H1 (cell line): ENCODE results near the gene TXNDC16. TPM values are rescaled to one million over a fixed set of nuclear protein-coding genes. Genes with fewer than 3 reads are reported as not detected.

Experiments
- BCL11A ChIP-seq, 2 experiments: IDR thresholded peaks; one replicate each; pipeline ENCODE4 v1.6.1; 2011; ENCODE audit warnings: low read depth in 2 of 2, low read length in 2 of 2, mild to moderate bottlenecking in 2 of 2
- CHD1 ChIP-seq: IDR thresholded peaks from 2 replicates; pipeline ENCODE4 v1.6.1; 2012; ENCODE audit warnings: low read depth, low read length, improper control_type of control experiment
- CHD7 ChIP-seq: fragments of 300-600 bp; sonication (generic); IDR thresholded peaks from 2 replicates; pipeline ENCODE4 v1.7.1; 2012; ENCODE audit warnings: low read length, moderate library complexity, mild to moderate bottlenecking, inconsistent platforms; ENCODE audit not compliant: insufficient replicate concordance
- FOSL1 ChIP-seq: IDR thresholded peaks from 2 replicates; pipeline ENCODE4 v1.6.1; 2011; ENCODE audit warnings: mild to moderate bottlenecking, low read depth, low read length, moderate library complexity; ENCODE audit not compliant: insufficient read depth
- GABPA ChIP-seq: IDR thresholded peaks from 2 replicates; pipeline ENCODE4 v1.6.1; 2011; ENCODE audit warnings: mild to moderate bottlenecking, low read length, moderate library complexity, borderline replicate concordance; ENCODE audit not compliant: insufficient read depth
- HDAC6 ChIP-seq: IDR thresholded peaks from one replicate; pipeline ENCODE4 v1.7.1; 2012; ENCODE audit warnings: low read depth, mild to moderate bottlenecking, inconsistent platforms, low read length, moderate library complexity
- KDM1A ChIP-seq: fragments of 200-600, 300-600 bp; sonication (generic); IDR thresholded peaks from 2 replicates; pipeline ENCODE4 v1.7.1; 2016; ENCODE audit warnings: mild to moderate bottlenecking, low read length, borderline replicate concordance
- MAX ChIP-seq: IDR thresholded peaks from 2 replicates; pipeline ENCODE4 v1.6.1; 2012; ENCODE audit warnings: inconsistent platforms
- POLR2A ChIP-seq, 2 experiments: IDR thresholded peaks; 1 replicate in 1 of 2; 2 replicates in 1 of 2; pipeline ENCODE4 v1.6.1; 2011; ENCODE audit warnings: low read depth in 2 of 2, low read length in 2 of 2, mild to moderate bottlenecking in 2 of 2; ENCODE audit errors: control extremely low read depth in 1 of 2
- RAD21 ChIP-seq, 2 experiments: IDR thresholded peaks in 1 of 2; conservative IDR thresholded peaks in 1 of 2; 2 replicates each; pipeline ENCODE4 v1.6.1; 2011; ENCODE audit warnings: low read depth in 2 of 2, low read length in 2 of 2, improper control_type of control experiment in 1 of 2, inconsistent platforms in 1 of 2, mild to moderate bottlenecking in 1 of 2, moderate library complexity in 1 of 2
- SP1 ChIP-seq: IDR thresholded peaks from 2 replicates; pipeline ENCODE4 v1.6.1; 2011; ENCODE audit warnings: low read depth, low read length
- polyA plus RNA-seq, 7 experiments: library from polyadenylated mRNA; depleted of rRNA in 3 of 7; stranded (reverse) in 5 of 7; unstranded in 2 of 7; fragments of >200 nt in 5 of 7; fragments of 200-250 nt in 2 of 7; gene quantifications; 1 replicate in 5 of 7; 2 replicates in 1 of 7; 4 replicates in 1 of 7; pipeline versions ENCODE4 v1.2.1 to v1.2.3, GENCODE V29; 2011 to 2013; ENCODE audit warnings: missing spikeins in 2 of 7, mixed read lengths in 2 of 7
- total RNA-seq: library from RNA; stranded (reverse); fragmentation: NEBNext Ultra II Directional; extraction: Animal tissue kit (Norgen Biotek cat#: 25700); gene quantifications from 2 replicates; pipeline ENCODE4 v1.2.1, GENCODE V29; 2021

The TXNDC16 gene
- total and polyA plus RNA-seq, 2 of the 8 experiments (the other 6 are each of a cell fraction or from before 2014, with no cell fraction given), result 6.7 to 14.3 TPM

GRCh38 chr14:52430474-52430873, 121.8 kb downstream of the TXNDC16 start (continued):
- TF ChIP-seq CHD7 (no peak), HDAC6 (no peak), SP1 (no peak), FOSL1 (no peak), CHD1 (no peak), BCL11A (IDR thresholded peaks at IDR 0.05; ENCODE audit: low read depth in 2 of 2, low read length in 2 of 2) (no peak), POLR2A (IDR thresholded peaks at IDR 0.05; ENCODE audit: control extremely low read depth in 1 of 2, low read depth in 2 of 2, low read length in 2 of 2) (no peak), RAD21 (IDR thresholded peaks at IDR 0.05 in 1 of 2, conservative IDR thresholded peaks at IDR 0.05 in 1 of 2; ENCODE audit: low read depth in 2 of 2, low read length in 2 of 2) (no peak), MAX (no peak), GABPA (no peak), KDM1A (no peak)
